ENCODE data around the gene FRYL. TPM values are rescaled to one million over a fixed set of nuclear protein-coding genes. Genes with fewer than 3 reads are reported as not detected.

The FRYL gene
- total RNA-seq, 1 donor from 2014 or later, result 31.7 TPM

GRCh38 chr4:48493452-48494100, 286.5 kb downstream of the FRYL start:
- Histone ChIP-seq H3K36me3 (ENCODE audit: control insufficient read depth, insufficient read depth, low read length) (no peaks in the 10 kb centered on the region), H3K4me3 (ENCODE audit: low read depth, low read length) (no peak overlapping the region), H3K27me3 (ENCODE audit: control insufficient read depth, insufficient read depth, low read length) (peaks cover 26% of the 10 kb centered on the region)
- TF ChIP-seq, protein P1, sequence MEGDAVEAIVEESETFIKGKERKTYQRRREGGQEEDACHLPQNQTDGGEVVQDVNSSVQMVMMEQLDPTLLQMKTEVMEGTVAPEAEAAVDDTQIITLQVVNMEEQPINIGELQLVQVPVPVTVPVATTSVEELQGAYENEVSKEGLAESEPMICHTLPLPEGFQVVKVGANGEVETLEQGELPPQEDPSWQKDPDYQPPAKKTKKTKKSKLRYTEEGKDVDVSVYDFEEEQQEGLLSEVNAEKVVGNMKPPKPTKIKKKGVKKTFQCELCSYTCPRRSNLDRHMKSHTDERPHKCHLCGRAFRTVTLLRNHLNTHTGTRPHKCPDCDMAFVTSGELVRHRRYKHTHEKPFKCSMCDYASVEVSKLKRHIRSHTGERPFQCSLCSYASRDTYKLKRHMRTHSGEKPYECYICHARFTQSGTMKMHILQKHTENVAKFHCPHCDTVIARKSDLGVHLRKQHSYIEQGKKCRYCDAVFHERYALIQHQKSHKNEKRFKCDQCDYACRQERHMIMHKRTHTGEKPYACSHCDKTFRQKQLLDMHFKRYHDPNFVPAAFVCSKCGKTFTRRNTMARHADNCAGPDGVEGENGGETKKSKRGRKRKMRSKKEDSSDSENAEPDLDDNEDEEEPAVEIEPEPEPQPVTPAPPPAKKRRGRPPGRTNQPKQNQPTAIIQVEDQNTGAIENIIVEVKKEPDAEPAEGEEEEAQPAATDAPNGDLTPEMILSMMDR (IDR thresholded peaks at IDR 0.05; ENCODE audit: insufficient read depth, low read length, poor library complexity, severe bottlenecking), result no peak
- no peak for DNase-seq (ENCODE audit: low read depth)

DNA sequence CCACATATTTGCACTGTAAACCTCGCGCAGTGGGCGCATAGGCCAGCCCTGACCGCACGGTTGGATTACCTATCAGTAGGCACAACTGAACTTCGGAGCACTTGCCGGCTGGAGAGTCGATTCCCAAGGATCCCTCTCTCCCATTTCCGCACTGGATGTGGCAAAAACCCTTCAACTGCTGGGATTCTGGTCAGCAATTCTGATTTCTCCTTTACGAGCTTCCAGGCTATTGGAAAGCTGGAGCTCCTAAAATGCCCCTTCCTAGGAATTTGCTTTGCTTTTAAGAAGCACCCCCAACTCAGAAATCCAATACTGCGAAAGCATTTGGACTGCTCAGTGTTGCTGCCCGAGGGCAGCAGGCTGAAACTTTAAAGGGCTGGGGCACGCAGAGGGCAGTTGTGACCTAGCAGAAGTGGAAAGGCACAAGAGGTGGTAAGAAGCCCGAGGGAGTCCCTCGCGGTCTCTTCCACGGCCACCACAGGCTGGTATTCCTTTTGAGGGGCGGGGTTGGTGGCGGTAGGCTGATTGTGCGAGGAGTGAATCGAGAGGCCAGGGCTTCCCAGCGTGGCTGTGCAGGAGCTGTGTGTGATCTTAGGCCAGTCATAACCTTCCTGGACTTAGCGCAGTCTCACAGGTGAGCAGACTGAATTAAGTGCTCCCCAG, 288.4 kb downstream of the FRYL start:
- DNase-seq (ENCODE audit: low read depth), result no peak
- no peak overlapping the region for H3K4me3 ChIP-seq (ENCODE audit: low read depth, low read length)
- TF ChIP-seq, protein P1 (IDR thresholded peaks at IDR 0.05; ENCODE audit: insufficient read depth, low read length, poor library complexity, severe bottlenecking), result no peak
- H3K36me3 ChIP-seq (ENCODE audit: control insufficient read depth, insufficient read depth, low read length), result no peaks in the 10 kb centered on the region
- H3K27me3 ChIP-seq (ENCODE audit: control insufficient read depth, insufficient read depth, low read length), result peaks cover 28% of the 10 kb centered on the region

- DNase-seq (ENCODE audit: low read depth), result no peak
Observed at GRCh38 chr4:48490680-48491513, 289.2 kb downstream of the FRYL start.

GRCh38 chr4:48490012-48490679, 289.9 kb downstream of the FRYL start, which contains the start of gene ZAR1:
TSS of gene ZAR1 (plus strand) at chr4:48490252. CDS start at chr4:48490292, 40 bp downstream.
- TF ChIP-seq, protein P1 (IDR thresholded peaks at IDR 0.05; ENCODE audit: insufficient read depth, low read length, poor library complexity, severe bottlenecking), result no peak
- H3K4me3 ChIP-seq (ENCODE audit: low read depth, low read length), result peak within 1 kb of the TSS; percentile 7
- H3K36me3 ChIP-seq (ENCODE audit: control insufficient read depth, insufficient read depth, low read length), result no peaks in the 10 kb centered on the region
- peaks cover 29% of the 10 kb centered on the region for H3K27me3 ChIP-seq (ENCODE audit: control insufficient read depth, insufficient read depth, low read length)
- no peak for DNase-seq (ENCODE audit: low read depth)

More at GRCh38 chr4:48490680-48491513, 289.2 kb downstream of the FRYL start:
- TF ChIP-seq, protein P1 (IDR thresholded peaks at IDR 0.05; ENCODE audit: insufficient read depth, low read length, poor library complexity, severe bottlenecking), result no peak
- Histone ChIP-seq H3K4me3 (ENCODE audit: low read depth, low read length) (no peak overlapping the region), H3K27me3 (ENCODE audit: control insufficient read depth, insufficient read depth, low read length) (peaks cover 29% of the 10 kb centered on the region), H3K36me3 (ENCODE audit: control insufficient read depth, insufficient read depth, low read length) (no peaks in the 10 kb centered on the region)

GRCh38 chr4:48489683-48490011, 290.4 kb downstream of the FRYL start:
- Histone ChIP-seq H3K4me3 (ENCODE audit: low read depth, low read length) (no peak overlapping the region), H3K27me3 (ENCODE audit: control insufficient read depth, insufficient read depth, low read length) (peaks cover 34% of the 10 kb centered on the region), H3K36me3 (ENCODE audit: control insufficient read depth, insufficient read depth, low read length) (no peaks in the 10 kb centered on the region)
- TF ChIP-seq, protein P1 (IDR thresholded peaks at IDR 0.05; ENCODE audit: insufficient read depth, low read length, poor library complexity, severe bottlenecking), result no peak
- no peak for DNase-seq (ENCODE audit: low read depth)

Data from kidney epithelial cell (primary cell).